ENCODE measurements around the gene ANTXR2. TPM values are rescaled to one million over a fixed set of nuclear protein-coding genes. Genes with fewer than 3 reads are reported as not detected.

Gene ANTXR2
- total and polyA plus RNA-seq, 7 donors = 3.3 to 21.9 (median 10.3) TPM

DNA sequence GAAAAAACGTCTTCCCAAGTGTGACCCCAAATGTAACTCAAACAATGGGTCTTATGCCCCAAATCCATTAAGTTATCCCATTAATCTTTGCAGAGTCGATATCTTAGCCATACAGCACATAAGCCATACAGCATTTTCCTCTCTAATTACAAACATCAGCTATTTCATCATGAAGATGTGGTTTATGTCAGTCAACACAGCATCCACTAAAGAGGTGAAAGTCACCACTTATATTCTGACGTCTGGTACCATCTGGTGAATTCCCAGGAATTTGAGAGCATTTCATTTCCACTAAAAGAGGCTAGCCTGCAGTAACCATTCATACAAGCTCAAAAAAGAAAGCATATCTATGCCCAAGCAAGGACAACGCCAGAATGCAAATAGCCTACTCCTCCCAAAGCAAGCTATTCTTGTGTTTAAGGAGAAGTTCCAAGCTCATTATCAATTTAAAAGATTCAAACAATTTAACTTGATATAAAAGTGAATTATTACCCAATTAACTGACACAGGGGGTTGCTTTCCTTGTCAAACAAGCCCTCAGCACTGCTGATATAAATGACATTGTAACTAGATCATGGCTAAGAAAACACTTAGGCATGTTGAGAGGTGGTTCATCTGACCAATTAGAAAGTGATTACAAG, 203.3 kb downstream of the ANTXR2 start:
- 46 to 53% (median 51%) methylated on average over 4 of the region's 4 CpGs for WGBS, 3 donors
- DNase-seq (no peak), ATAC-seq (no peak)
- TF ChIP-seq, protein P1, sequence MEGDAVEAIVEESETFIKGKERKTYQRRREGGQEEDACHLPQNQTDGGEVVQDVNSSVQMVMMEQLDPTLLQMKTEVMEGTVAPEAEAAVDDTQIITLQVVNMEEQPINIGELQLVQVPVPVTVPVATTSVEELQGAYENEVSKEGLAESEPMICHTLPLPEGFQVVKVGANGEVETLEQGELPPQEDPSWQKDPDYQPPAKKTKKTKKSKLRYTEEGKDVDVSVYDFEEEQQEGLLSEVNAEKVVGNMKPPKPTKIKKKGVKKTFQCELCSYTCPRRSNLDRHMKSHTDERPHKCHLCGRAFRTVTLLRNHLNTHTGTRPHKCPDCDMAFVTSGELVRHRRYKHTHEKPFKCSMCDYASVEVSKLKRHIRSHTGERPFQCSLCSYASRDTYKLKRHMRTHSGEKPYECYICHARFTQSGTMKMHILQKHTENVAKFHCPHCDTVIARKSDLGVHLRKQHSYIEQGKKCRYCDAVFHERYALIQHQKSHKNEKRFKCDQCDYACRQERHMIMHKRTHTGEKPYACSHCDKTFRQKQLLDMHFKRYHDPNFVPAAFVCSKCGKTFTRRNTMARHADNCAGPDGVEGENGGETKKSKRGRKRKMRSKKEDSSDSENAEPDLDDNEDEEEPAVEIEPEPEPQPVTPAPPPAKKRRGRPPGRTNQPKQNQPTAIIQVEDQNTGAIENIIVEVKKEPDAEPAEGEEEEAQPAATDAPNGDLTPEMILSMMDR (IDR thresholded peaks at IDR 0.05) = no peak
- intact Hi-C loops (cut with DNase I) = no loop called here
- Histone ChIP-seq H3K9me3 (no peaks in the 10 kb centered on the region), H3K27me3 (ENCODE audit: insufficient read depth in 3 of 3, low read length in 2 of 3) (no peaks in the 10 kb centered on the region), H3K4me1 (no peaks in the 10 kb centered on the region), H3K36me3 (ENCODE audit: insufficient read depth in 1 of 2, low read depth in 1 of 2) (no peaks in the 10 kb centered on the region), H3K27ac (no peak overlapping the region), H3K4me3 (no peak overlapping the region)

- Histone ChIP-seq H3K36me3 (ENCODE audit: insufficient read depth in 1 of 2, low read depth in 1 of 2) (no peaks in the 10 kb centered on the region), H3K4me1 (no peaks in the 10 kb centered on the region), H3K4me3 (no peak overlapping the region), H3K9me3 (no peaks in the 10 kb centered on the region), H3K27me3 (ENCODE audit: insufficient read depth in 3 of 3, low read length in 2 of 3) (no peaks in the 10 kb centered on the region), H3K27ac (no peak overlapping the region)
- 20 to 38% (median 23%) methylated on average over 2 of the region's 2 CpGs for WGBS, 3 donors
- TF ChIP-seq, protein P1 (IDR thresholded peaks at IDR 0.05) = no peak
- intact Hi-C loops (cut with DNase I) = no loop called here
- ATAC-seq (no peak), DNase-seq (no peak)
These were observed 207.8 kb downstream of the ANTXR2 start for GRCh38 chr4:79865201-79865597.

DNA sequence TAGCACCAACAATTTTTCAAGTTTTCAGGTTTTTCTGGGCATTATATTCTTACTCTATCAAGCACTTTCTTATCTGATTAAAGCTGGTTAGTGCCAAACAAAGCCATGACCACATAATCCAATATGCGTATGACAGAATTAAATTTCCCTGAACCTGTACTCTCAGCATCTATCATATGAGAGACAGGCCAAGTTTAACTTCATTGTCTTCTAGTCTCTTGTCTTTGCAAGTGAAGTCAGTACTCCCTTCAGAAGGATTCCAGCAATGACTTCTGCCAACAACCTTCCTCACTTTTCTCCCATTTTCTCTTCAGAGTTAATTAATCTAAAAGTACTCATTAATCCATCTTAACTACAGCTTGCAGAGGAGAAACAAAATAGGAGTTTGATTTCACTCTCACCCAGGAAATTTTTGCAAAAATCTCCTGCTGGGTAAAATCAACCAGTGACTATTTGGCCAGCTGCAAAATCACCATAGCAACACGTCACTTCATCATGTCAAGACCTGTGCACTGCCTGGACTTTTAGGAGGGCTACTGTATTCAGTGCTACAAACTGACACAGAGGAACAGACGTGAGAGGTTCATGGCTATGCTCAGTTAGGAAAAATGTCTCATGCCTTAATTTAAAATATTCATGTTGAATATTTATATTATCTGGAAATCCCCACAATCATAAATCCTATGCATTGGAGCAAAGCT, 208.4 kb downstream of the ANTXR2 start:
- TF ChIP-seq, protein P1 (IDR thresholded peaks at IDR 0.05) = no peak
- intact Hi-C loops (cut with DNase I) = no loop called here
- H3K9me3 ChIP-seq = no peaks in the 10 kb centered on the region
- H3K27ac ChIP-seq = no peak overlapping the region
- ATAC-seq (no peak), DNase-seq (no peak)
- H3K4me1 ChIP-seq = no peaks in the 10 kb centered on the region
- H3K27me3 ChIP-seq (ENCODE audit: insufficient read depth in 3 of 3, low read length in 2 of 3) = no peaks in the 10 kb centered on the region
- WGBS, 3 donors = 59 to 79% (median 60%) methylated on average over 3 of the region's 3 CpGs
- no peak overlapping the region for H3K4me3 ChIP-seq
- no peaks in the 10 kb centered on the region for H3K36me3 ChIP-seq (ENCODE audit: insufficient read depth in 1 of 2, low read depth in 1 of 2)

DNA sequence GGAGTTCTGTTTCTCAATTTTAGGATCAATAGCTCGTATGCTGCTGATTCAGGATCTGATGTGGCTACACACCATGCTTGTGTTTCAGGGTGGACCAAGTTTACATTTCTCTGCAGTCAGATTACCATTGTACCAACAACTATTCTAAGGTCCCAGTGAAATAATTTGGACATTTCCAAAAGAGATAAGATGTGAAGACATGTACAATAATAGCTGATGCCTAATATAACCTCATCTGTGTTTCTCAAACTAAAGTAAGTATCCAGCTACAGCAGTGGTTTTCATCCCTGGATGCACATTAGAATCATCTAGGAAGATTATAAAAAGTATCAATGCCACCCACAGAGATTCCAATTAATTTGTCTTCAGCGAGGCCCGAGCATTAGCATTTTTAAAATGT, 209.7 kb downstream of the ANTXR2 start:
- ATAC-seq (no peak), DNase-seq (no peak)
- H3K4me1 ChIP-seq = no peaks in the 10 kb centered on the region
- H3K9me3 ChIP-seq = no peaks in the 10 kb centered on the region
- H3K36me3 ChIP-seq (ENCODE audit: insufficient read depth in 1 of 2, low read depth in 1 of 2) = no peaks in the 10 kb centered on the region
- H3K27me3 ChIP-seq (ENCODE audit: insufficient read depth in 3 of 3, low read length in 2 of 3) = no peaks in the 10 kb centered on the region
- 62 to 77% (median 68%) methylated on average over 3 of the region's 3 CpGs for WGBS, 3 donors
- intact Hi-C loops (cut with DNase I) = no loop called here
- TF ChIP-seq, protein P1 (IDR thresholded peaks at IDR 0.05) = no peak
- H3K27ac ChIP-seq = no peak overlapping the region
- H3K4me3 ChIP-seq = no peak overlapping the region
